H1 (cell line): ENCODE data around the gene ST13. TPM values are rescaled to one million over a fixed set of nuclear protein-coding genes. Genes with fewer than 3 reads are reported as not detected.

Experiments used
- CEBPB ChIP-seq: IDR thresholded peaks from 2 replicates; pipeline ENCODE4 v1.6.1; 2012; ENCODE audit warnings: low read depth, low read length
- KDM5A ChIP-seq: fragments of 200-600 bp; IDR thresholded peaks from 2 replicates; pipeline ENCODE4 v1.7.1; 2012; ENCODE audit warnings: mild to moderate bottlenecking, low read length, inconsistent platforms, mixed read lengths
- POLR2A ChIP-seq, 2 experiments: IDR thresholded peaks; 1 replicate in 1 of 2; 2 replicates in 1 of 2; pipeline ENCODE4 v1.6.1; 2011; ENCODE audit warnings: low read depth in 2 of 2, low read length in 2 of 2, mild to moderate bottlenecking in 2 of 2; ENCODE audit errors: control extremely low read depth in 1 of 2
- ZNF274 ChIP-seq: IDR thresholded peaks from 2 replicates; pipeline ENCODE4 v1.7.0; 2012; ENCODE audit warnings: low read length, borderline replicate concordance; ENCODE audit errors: extremely low read depth
- polyA plus RNA-seq, 7 experiments: library from polyadenylated mRNA; depleted of rRNA in 3 of 7; stranded (reverse) in 5 of 7; unstranded in 2 of 7; fragments of >200 nt in 5 of 7; fragments of 200-250 nt in 2 of 7; gene quantifications; 1 replicate in 5 of 7; 2 replicates in 1 of 7; 4 replicates in 1 of 7; pipeline versions ENCODE4 v1.2.1 to v1.2.3, GENCODE V29; 2011 to 2013; ENCODE audit warnings: missing spikeins in 2 of 7, mixed read lengths in 2 of 7
- total RNA-seq: library from RNA; stranded (reverse); fragmentation: NEBNext Ultra II Directional; extraction: Animal tissue kit (Norgen Biotek cat#: 25700); gene quantifications from 2 replicates; pipeline ENCODE4 v1.2.1, GENCODE V29; 2021
- TF ChIP-seq, protein P1 (sequence below): fragments of 300-600 bp; sonication (generic); IDR thresholded peaks from 2 replicates; pipeline ENCODE4 v1.7.1; 2012; ENCODE audit warnings: low read length, moderate library complexity, mild to moderate bottlenecking, inconsistent platforms; ENCODE audit not compliant: insufficient replicate concordance
- TF ChIP-seq, protein P2 (sequence below): IDR thresholded peaks from 2 replicates; pipeline ENCODE4 v1.6.1; 2012; ENCODE audit warnings: inconsistent platforms

The ST13 gene
- total and polyA plus RNA-seq, 2 of the 8 experiments (the other 6 are each of a cell fraction or from before 2014, with no cell fraction given), result 52.0 to 305 TPM

DNA sequence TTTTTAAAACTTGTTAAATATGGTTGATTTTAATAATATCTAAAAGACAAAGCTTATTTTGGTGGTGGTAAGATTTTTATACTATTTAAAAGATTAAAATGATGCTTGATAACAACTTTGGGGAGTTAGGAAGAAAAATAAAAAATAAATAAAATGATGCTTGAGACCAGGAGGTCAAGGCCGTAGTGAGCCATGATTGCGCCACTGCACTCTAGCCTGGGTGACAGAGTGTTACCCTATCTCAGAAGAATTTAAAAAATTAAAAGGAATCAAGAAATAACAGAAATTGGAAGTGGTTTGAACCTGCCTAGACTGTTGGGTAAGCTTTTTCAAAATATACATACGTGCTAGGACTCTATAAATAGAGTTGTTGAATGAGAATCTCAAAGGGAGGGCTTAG, 17.6 kb upstream of the ST13 start (continued):
- TF ChIP-seq KDM5A, result no peak
- no peak for TF ChIP-seq ZNF274
- TF ChIP-seq, protein P1, sequence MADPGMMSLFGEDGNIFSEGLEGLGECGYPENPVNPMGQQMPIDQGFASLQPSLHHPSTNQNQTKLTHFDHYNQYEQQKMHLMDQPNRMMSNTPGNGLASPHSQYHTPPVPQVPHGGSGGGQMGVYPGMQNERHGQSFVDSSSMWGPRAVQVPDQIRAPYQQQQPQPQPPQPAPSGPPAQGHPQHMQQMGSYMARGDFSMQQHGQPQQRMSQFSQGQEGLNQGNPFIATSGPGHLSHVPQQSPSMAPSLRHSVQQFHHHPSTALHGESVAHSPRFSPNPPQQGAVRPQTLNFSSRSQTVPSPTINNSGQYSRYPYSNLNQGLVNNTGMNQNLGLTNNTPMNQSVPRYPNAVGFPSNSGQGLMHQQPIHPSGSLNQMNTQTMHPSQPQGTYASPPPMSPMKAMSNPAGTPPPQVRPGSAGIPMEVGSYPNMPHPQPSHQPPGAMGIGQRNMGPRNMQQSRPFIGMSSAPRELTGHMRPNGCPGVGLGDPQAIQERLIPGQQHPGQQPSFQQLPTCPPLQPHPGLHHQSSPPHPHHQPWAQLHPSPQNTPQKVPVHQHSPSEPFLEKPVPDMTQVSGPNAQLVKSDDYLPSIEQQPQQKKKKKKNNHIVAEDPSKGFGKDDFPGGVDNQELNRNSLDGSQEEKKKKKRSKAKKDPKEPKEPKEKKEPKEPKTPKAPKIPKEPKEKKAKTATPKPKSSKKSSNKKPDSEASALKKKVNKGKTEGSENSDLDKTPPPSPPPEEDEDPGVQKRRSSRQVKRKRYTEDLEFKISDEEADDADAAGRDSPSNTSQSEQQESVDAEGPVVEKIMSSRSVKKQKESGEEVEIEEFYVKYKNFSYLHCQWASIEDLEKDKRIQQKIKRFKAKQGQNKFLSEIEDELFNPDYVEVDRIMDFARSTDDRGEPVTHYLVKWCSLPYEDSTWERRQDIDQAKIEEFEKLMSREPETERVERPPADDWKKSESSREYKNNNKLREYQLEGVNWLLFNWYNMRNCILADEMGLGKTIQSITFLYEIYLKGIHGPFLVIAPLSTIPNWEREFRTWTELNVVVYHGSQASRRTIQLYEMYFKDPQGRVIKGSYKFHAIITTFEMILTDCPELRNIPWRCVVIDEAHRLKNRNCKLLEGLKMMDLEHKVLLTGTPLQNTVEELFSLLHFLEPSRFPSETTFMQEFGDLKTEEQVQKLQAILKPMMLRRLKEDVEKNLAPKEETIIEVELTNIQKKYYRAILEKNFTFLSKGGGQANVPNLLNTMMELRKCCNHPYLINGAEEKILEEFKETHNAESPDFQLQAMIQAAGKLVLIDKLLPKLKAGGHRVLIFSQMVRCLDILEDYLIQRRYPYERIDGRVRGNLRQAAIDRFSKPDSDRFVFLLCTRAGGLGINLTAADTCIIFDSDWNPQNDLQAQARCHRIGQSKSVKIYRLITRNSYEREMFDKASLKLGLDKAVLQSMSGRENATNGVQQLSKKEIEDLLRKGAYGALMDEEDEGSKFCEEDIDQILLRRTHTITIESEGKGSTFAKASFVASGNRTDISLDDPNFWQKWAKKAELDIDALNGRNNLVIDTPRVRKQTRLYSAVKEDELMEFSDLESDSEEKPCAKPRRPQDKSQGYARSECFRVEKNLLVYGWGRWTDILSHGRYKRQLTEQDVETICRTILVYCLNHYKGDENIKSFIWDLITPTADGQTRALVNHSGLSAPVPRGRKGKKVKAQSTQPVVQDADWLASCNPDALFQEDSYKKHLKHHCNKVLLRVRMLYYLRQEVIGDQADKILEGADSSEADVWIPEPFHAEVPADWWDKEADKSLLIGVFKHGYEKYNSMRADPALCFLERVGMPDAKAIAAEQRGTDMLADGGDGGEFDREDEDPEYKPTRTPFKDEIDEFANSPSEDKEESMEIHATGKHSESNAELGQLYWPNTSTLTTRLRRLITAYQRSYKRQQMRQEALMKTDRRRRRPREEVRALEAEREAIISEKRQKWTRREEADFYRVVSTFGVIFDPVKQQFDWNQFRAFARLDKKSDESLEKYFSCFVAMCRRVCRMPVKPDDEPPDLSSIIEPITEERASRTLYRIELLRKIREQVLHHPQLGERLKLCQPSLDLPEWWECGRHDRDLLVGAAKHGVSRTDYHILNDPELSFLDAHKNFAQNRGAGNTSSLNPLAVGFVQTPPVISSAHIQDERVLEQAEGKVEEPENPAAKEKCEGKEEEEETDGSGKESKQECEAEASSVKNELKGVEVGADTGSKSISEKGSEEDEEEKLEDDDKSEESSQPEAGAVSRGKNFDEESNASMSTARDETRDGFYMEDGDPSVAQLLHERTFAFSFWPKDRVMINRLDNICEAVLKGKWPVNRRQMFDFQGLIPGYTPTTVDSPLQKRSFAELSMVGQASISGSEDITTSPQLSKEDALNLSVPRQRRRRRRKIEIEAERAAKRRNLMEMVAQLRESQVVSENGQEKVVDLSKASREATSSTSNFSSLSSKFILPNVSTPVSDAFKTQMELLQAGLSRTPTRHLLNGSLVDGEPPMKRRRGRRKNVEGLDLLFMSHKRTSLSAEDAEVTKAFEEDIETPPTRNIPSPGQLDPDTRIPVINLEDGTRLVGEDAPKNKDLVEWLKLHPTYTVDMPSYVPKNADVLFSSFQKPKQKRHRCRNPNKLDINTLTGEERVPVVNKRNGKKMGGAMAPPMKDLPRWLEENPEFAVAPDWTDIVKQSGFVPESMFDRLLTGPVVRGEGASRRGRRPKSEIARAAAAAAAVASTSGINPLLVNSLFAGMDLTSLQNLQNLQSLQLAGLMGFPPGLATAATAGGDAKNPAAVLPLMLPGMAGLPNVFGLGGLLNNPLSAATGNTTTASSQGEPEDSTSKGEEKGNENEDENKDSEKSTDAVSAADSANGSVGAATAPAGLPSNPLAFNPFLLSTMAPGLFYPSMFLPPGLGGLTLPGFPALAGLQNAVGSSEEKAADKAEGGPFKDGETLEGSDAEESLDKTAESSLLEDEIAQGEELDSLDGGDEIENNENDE, result no peak
- TF ChIP-seq CEBPB, result no peak
- TF ChIP-seq POLR2A (IDR thresholded peaks at IDR 0.05; ENCODE audit: control extremely low read depth in 1 of 2, low read depth in 2 of 2, low read length in 2 of 2), result no peak
- TF ChIP-seq, protein P2, sequence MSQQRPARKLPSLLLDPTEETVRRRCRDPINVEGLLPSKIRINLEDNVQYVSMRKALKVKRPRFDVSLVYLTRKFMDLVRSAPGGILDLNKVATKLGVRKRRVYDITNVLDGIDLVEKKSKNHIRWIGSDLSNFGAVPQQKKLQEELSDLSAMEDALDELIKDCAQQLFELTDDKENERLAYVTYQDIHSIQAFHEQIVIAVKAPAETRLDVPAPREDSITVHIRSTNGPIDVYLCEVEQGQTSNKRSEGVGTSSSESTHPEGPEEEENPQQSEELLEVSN, result no peak
